GM18507 (cell line): Measurements from ENCODE around the gene MSRB2.

Source experiments
- DNase-seq: peaks from one replicate; pipeline ENCODE4 v3.0.0; 2011; ENCODE audit warnings: low read depth; ENCODE audit not compliant: insufficient read length; ENCODE audit errors: extremely low spot score
- FAIRE-seq: peaks from 2 replicates; lab custom pipeline; 2011; peaks lifted over from hg19 to GRCh38; lab: Jason Lieb, UNC

The MSRB2 gene

GRCh38 chr10:23106331-23107072, 11.1 kb downstream of the MSRB2 start:
- DNase-seq (no peak), FAIRE-seq (no peak)

GRCh38 chr10:23110722-23111516, 15.5 kb downstream of the MSRB2 start:
- no peak for DNase-seq
- no peak for FAIRE-seq

- FAIRE-seq (no peak), DNase-seq (no peak)
Measured at GRCh38 chr10:23111517-23112286, 16.3 kb downstream of the MSRB2 start.

GRCh38 chr10:23114228-23114850, 19.0 kb downstream of the MSRB2 start:
- FAIRE-seq (no peak), DNase-seq (no peak)

GRCh38 chr10:23116486-23117205, 21.3 kb downstream of the MSRB2 start:
- no peak for DNase-seq
- no peak for FAIRE-seq

- FAIRE-seq, result no peak
Measured at GRCh38 chr10:23120001-23120934, 24.9 kb downstream of the MSRB2 start.

GRCh38 chr10:23121135-23121534, 25.8 kb downstream of the MSRB2 start:
- FAIRE-seq (no peak), DNase-seq (no peak)

More at GRCh38 chr10:23120001-23120934, 24.9 kb downstream of the MSRB2 start:
- DNase-seq, result no peak

GRCh38 chr10:23136462-23136861, 41.1 kb downstream of the MSRB2 start:
- DNase-seq (no peak), FAIRE-seq (no peak)

GRCh38 chr10:23139677-23140076, 44.3 kb downstream of the MSRB2 start:
- DNase-seq (no peak), FAIRE-seq (no peak)

GRCh38 chr10:23141995-23142394, 46.6 kb downstream of the MSRB2 start:
- DNase-seq (no peak), FAIRE-seq (no peak)

GRCh38 chr10:23146258-23146657, 50.9 kb downstream of the MSRB2 start:
- no peak for FAIRE-seq
- DNase-seq, result no peak

- no peak for FAIRE-seq
- no peak for DNase-seq
Measured at GRCh38 chr10:23147035-23147434, 51.7 kb downstream of the MSRB2 start.

- DNase-seq (no peak), FAIRE-seq (no peak)
Measured at GRCh38 chr10:23148214-23148613, 52.8 kb downstream of the MSRB2 start.

- no peak for DNase-seq
- no peak for FAIRE-seq
Measured at GRCh38 chr10:23150091-23150490, 54.7 kb downstream of the MSRB2 start.

- DNase-seq, result no peak
- no peak for FAIRE-seq
Measured at GRCh38 chr10:23150610-23151009, 55.2 kb downstream of the MSRB2 start.

GRCh38 chr10:23151071-23151470, 55.7 kb downstream of the MSRB2 start:
- no peak for DNase-seq
- FAIRE-seq, result no peak

- FAIRE-seq (no peak), DNase-seq (no peak)
Measured at GRCh38 chr10:23155169-23155568, 59.8 kb downstream of the MSRB2 start.
